OCI-M2 (cell line): ENCODE results near the gene RAC3.
"Not testable (repeated sequence)": the region's sequence is repeated elsewhere in the genome, so short reads cannot be mapped to it uniquely, and the experiment has no call there.

Experiments used
- DNase-seq: peaks from one replicate; lab custom pipeline; 2025; ENCODE audit not compliant: unreplicated experiment; lab: John Stamatoyannopoulos, UW

RAC3 gene

DNA sequence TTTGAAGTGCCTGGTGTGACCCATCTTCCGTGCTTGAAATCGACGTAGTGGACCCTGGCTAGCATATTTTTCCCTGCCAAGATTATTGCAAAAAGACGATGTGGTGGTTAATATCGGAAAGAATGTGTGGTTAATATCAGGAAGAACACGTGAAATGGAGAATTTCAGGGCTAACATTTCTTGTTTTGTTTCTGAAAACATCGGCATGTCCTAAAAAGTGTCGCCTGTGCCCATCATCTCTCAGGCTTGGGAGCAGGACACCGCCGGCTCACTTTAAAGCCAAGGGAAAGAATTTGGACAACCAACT lies 6.4 kb downstream of the RAC3 start:
- no peak for DNase-seq

DNA sequence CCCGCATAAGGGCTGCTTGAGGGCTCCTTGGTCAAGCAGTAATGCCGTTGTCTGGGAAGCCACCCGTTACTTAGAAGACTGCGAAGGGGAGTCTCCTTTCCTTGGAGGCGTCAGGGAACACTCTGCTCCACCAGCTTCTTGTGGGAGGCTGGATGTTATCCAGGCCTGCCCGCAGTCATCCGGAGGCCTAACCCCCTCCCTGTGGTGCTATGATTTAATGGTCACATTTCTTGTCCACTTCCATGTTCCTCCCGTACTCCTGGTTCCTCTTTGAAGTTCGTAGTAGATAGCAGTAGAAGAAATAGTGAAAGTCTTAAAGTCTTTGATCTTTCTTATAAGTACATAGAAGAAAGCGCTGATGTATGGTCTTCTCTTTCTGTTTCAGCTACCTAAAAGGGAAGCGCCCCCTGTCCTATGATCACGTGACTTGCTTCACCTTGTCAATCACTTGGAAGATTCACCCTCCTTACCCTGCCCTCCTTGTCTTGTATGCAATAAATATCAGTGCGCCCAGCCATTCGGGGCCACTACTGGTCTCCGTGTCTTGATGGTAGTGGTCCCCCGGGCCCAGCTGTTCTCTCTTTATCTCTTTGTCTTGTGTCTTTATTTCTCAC lies 7.4 kb downstream of the RAC3 start:
- DNase-seq: not testable (repeated sequence)

DNA sequence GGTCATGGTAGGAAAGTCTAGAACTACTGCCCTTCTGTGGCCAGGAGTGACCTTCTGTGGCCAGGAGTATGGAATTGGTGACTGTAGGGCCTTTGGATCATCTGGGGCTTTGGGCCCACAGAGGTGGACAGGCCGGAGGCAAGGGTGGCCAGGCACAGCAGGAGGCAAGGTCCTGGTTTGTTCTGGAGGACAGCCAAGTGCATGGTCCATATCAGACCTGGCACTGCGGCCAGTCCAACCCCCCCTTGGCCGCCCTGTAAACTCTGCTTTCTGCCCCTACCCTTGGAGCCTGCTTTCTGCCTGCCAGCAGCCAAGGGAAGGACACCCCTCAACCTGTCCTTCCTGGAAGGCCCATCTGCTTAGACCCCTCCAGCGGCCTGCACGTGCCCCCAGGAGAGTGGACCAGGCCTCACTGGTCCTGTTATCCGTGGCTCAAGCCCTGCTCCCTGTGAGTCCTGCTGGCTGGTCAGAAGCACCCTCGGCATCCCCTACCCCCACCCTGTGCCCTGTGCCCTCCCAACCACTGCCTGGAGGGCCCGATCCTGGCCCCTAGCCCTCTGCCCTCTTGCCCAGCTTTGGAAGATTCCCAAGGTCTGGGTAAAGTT lies 8.3 kb downstream of the RAC3 start:
- no peak for DNase-seq

DNA sequence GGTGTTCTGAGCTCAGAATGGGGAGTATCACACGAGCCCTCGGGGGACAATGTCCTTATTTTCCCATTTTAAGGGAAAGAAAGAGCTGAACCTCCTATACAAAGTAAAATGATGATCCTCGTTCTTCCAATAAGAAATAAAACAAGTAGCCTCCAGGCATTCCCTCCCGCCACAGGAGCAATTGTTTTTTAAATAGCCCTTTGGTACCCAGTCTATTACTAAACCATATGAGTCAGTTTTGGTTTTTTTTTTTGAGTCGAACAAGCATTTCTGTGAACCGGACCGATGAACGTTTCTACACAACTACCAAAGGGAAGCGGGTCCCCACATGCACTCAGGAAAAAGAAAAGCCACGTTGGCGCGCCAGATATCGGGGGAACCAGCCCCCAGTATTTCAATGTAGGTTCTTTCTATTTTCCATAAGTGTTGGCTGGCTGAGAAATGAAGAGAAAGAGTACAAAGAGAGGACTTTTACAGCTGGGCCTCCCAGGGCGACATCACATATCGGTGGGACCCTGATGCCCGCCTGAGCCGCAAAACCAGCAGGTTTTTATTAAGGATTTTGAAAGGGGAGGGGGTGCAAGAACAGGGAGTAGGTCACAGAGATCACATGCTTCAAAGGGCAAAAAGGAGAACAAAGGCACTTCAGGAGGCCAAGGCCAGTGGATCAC lies 9.8 kb downstream of the RAC3 start:
- DNase-seq: no peak

DNA sequence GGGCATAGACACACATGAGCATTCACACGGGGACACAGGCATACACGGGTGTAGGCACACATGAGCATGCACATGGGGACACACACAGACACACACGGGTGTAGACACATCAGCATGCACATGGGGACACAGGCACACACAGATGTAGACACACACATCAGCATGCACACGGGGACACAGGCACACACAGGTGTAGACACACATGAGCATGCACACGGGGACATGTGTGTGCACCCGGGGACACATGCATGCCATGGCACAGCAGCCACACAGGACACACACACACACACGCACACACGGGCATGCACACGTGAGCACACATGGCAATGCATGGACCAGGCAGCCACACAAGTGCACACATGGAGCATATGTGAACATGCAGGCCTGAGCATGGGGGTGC lies 11.2 kb downstream of the RAC3 start:
- DNase-seq: no peak

DNA sequence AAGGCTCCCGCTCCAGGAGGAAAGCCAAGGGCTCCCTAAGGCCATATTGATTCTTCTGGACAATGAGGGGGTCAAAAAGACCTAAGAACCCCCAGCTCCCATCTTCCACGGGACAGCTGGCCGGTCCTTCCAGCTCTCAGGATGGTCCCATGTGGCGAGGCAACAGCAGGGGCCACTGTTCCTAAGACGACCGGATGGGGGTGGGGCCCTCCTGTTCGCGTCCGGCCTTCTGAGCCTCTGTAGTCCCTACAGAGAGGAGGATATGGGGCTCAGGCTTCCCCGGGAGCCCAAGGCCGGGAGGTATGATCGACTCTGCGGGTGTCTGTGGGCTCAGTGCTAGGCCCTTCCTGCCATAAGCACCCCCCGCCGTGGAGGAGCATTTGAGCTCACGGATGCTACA lies 12.0 kb downstream of the RAC3 start:
- no peak for DNase-seq

DNA sequence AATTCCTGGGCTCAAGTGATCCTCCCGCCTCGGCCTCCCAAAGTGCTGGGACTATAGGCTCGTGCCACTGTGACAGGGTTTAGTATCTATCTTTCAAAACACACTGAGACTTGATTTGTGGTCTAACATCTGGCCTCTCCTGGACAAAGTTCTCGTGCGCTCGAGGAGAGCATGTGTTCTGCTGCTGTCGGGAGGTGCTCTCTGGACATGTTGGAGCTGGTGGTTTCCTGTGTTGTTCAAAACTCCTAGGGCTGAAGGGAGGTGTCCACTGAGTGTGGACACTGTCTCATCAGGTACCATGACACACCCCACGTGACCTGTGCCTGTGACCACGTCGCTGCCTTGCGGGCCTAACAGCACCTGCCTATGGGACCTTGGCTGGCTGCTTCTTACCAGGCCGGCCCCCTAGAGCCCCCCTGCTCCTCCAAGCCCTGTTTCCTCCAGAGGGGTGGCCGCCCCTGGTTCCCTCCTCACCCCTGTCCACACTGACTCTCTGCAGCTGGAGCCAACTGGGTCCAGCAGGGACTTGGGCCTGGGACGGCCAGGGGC lies 14.5 kb downstream of the RAC3 start:
- DNase-seq: no peak

DNA sequence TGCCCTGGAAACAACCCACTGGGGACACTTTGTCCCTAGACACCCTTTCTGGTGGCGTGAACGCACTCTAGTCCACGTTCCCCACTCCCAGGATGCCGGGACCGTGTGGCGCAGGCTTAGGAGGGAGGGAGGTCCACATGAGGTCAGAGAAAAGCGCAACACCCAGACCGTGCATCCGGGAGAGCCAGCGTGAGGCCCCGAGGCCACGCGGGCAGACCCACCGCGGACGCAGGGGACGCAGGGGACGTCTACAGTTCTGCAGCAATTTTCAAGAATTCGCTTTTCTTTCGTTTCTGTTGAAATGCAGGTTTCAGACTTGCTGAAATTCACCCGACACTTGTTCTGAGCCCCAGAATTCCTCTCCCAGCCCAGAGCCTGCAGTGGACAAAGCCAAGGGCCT lies 15.4 kb downstream of the RAC3 start:
- no peak for DNase-seq

DNA sequence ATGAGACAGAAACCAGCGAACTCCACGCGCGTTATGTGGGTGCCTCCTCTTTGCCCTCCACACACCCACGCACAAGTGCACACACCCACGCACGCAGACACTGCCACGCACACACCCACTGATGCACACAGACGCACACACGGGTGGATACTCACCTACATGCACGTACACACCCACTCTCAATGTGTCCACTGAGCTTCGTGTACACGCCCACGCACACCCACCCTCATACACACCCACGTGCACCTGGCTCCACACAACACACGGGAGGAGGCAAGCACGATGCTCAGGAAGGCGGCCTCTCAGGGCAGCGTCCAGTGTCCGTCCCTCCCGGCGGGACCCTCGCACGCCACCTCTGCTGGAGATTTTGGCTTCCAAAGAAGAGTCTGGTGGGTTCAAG lies 15.9 kb downstream of the RAC3 start:
- no peak for DNase-seq

DNA sequence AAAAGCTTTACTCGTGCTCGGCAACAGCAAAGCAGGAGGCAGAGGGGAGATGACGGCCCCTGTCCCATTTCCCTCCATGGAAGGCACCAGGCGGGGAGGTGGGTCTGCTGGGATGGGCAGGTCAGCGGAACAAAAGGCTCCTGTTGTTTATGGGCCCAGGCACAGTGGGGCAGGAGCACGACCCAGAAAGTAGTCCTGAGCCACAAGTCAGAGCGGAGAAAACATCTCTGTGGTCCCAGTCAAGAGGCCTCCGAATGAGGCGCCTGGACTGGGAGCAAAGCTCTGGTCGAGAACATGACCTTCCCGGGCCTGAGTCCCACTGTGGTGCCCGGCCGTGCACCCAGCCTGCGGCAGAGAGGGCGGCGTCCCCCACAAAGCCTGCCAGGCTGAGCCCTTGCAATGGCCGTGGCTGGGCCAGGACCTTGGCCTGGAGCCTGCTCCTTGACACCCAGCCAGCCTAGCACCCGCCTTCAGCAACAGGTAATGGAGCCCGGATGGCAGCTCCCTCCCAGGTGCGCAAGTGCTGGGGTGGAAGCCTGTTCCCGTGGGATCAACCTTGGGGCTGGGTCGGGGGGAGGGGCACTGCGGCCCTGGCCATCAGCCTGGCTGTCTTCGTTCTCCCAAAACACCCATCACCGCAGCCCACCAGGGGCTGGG lies 16.6 kb downstream of the RAC3 start:
- DNase-seq: no peak

DNA sequence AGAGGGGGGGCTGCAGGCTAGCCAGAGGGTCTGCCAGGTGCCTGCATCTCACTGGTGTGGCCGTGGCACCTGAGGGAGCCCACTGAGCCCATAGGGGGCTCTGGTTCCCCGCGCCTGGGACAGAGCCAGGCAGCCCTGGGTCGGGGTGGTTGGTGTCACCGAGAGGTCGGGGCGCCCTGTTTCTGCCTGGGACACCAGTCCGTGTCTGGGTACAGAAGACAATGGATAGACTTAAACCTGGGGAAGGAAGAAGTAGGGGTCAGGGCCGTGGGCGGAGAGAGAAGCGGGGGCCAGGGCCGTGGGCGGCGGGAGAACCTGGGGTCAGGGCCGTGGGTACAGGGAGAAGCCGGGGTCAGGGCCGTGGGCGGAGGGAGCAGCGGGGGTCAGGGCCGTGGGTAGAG lies 17.1 kb downstream of the RAC3 start:
- no peak for DNase-seq

DNA sequence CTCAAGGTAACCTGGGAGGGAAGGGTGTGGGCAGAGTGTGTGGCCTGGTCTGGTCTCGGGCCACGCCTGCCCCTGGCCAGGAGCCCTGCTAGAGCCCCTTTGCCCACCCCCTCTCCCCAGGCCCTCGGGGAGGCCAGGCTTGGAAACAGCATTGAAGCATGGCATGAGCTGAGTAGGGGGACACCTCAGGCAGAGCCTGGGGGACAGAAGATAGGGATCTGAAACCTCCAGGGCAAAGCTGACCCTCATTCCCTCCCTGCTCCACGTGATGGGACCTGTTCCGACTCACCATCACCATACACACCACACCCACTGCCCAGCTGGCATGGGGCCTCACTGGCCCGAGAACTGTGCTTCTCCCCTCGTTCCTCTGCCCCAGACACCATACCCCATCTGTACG lies 17.6 kb downstream of the RAC3 start:
- DNase-seq: no peak

DNA sequence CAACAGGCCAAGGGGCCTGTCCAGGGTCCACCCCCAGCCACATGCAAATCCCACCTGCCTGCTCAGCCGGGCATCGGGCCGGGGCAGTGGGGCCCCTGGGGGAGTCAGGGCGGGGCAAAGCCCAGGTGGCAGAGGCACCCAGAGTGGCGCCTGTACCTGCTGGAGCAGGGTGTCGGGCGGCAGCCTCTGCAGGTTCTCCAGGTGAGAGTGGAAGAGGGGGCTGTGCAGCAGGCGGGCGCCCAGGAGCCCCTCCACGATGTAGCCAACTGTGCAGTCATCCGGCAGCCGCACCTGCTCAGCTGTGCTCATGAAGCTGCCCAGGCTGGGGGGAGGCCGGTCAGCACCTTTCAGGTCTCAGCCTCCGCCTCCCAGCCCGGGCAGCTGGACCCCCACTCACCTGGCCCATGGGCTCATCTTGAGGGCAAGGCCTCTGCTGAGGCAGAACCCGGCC lies 18.1 kb downstream of the RAC3 start:
- DNase-seq: no peak

DNA sequence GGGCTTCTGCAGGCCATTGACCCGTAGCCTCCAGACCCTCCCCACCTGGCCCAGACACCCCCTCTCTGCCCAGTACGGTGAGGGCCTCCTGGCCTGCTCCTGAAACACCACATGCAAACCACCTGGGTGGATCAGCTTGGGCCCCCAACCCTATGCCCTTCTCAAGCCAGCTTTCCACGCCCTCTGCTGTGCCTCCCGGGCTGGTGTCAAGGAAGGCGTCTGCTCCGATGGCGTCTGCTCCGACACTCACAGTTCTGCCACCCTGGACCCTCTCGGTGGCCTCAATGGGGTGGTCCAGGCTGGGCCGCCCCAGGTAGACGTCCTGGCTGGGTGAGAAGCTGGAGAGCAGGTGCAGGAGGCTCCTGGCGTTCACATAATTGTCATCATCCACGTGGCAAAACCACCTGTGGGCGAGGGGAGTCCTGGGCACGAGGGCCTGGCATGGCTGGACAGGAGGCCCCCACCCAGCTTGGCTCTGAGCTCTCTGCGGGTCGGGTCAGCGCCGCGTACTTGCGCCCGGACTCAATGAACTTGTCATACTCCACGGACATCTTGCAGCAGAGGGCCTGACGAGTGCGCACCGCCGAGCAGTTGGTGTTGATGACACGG lies 18.8 kb downstream of the RAC3 start:
- DNase-seq: no peak

DNA sequence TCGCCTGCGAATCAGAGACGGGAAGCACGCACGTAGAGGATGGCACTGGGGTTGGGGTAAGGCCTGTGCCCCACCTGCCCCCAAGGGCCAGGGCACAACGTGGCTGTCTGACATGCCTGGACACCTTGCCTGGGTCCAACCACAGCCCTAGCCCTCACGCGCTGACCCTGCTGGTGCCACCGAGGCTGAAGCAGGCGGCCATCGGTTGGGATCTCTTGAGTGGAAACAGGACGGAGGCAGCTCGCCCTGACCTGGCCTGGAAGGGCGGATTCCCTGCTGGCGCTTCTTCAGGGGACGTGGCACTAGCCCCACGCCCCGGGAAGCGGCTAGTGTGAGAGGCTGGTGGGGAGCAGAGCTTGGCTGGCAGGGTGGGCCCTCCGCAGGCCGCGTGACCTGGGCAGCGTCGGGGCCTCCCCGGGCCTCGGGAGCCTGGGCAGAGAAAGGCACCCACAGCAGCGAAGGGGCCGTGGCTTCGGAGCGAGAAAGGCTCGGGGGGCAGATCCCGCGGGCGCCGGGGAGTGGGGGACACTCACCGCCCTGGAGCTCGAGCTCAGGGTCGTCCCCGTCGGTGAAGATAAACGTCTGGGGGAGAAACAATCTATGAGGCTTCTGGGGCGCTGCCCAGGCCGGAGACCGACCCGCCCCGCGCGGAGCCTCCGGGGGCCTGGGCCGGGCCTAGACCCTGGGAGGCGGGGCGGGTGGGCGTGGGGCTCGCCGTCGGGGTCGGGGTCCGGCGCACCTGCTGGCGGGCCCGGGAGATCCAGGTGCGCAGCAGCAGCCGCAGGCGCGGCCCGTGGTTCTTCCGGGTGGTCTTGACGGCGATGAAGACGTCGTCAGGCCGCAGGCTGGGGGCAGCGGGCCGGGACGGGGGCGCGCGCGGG lies 19.5 kb downstream of the RAC3 start:
- no peak for DNase-seq

DNA sequence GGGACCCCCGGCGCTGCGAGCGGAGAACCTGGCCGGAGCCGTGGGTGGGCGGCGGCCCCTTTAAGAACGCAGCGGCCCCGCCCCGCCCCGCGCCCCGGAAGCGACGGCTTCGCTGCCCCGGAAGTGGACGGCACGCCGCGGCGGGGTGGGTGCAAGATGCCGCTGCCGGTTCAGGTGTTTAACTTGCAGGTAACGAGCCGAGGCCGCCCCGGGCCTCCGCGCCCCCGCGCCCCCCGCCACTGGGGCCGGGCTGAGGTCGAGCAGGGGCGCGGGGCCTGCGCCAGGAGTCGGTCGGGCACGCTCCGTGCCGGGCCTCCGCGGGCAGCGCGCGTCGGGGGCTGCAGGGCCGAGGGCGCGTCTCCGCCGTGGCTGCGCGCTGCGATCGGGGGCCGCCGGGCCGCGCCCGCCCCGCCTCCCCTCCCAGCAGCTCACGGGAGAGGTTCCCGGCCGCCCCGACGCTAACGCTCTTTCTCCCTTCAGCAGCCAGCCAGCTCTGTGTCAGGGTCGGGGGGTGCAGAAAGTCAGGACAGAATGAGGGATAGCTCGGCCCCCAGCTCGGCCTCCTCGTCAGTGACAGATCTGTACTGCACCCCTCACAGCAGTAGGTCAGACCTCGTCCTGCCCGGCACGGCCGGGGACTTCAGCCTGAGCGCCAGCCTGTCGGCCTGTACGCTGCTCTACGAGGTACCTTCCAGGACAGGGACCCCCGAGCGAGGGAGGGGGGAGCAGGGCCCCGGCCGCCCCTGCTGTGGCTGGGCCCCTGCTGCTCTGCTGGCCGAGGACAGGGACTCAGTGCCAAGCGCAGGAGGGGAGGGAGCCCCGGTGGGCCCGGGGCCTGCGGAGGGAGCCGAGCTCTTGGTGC lies 20.5 kb downstream of the RAC3 start, which contains the start of the genes GPS1 and RFNG:
TSS of gene GPS1 (plus strand) at position 123 of the 862 bp plus-strand sequence. CDS start at position 157, 34 bp downstream.
TSS of gene RFNG (minus strand) at position 36 of the 862 bp plus-strand sequence. CDS start 45 bp downstream, outside the sequence.
- DNase-seq: no peak

DNA sequence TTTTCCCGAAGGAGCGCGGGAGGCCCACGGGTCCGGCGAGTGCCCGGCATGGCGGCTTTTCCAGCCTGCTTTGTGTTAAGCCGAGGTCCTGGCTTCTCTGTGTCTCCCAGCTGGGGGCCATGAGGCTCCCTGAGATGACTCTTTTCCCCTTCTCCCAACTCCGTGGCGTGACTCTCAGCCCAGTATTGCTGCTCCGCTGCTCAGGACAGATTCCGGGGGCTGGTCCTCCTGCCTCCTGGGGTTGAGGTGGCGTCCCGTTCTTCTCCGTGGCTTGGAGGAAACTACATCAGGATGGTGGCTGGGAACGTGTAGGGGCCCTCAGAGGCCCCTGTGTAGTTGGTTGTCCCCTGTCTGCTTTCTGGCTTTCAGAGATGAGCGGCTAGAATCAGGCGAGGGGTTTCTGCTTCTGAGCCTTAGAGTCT lies 21.2 kb downstream of the RAC3 start:
- DNase-seq: no peak

DNA sequence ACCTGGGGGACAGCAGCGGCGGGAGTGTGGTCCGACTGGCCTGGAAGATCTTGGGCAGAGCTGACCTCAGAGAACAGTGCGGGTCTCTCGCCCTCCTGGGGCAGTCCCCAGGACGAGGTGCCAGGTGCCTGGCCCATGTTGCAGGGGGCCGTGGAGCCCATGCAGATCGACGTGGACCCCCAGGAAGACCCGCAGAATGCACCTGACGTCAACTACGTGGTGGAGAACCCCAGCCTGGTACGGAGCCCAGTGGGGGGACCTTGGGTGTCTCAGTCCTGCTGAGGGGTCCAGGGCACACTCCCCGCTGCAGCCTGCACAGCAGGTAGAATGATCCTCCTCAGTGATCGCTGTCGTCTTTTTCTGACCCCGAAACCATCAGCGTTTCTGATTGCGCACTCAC lies 21.7 kb downstream of the RAC3 start:
- no peak for DNase-seq

DNA sequence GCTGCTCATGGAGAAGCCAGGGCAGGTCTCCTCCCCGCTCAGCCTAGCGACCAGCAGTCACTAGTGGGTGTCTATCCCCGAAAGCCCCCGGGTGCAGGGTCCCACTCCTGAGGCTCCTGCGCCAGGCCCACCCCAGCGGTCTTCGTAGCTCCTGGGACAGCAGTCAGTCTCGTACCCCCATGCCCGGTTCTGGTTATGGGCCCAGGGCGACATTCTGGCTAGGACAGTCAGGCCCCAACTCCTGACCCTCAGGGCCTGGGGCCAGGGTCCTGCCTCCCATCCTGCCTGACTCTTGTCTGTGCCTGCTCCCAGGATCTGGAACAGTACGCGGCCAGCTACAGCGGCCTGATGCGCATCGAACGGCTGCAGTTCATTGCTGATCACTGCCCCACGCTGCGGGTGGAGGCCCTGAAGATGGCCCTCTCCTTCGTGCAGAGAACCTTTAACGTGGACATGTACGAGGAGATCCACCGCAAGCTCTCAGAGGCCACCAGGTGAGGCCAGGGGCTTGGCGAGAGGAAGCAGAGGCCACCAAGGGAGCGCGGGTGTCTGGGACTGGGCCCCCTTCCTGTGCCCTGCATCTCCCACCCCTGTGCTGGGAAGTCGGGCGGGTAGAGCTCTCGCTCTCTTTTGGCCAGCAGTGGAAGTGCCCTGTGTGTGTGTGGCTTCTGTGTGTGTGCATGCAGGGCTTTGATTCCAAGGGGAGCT lies 22.2 kb downstream of the RAC3 start:
- DNase-seq: no peak
